Activated naive CD8-positive, alpha-beta T cell treated with anti-CD3 and anti-CD28 coated beads, Interleukin-2, amount 10 ng/mL, durations not matched to agents 7 days and 5 days (primary cell): ENCODE data around the gene FAM118A. TPM values are rescaled to one million over a fixed set of nuclear protein-coding genes. Genes with fewer than 3 reads are reported as not detected.
"Not testable (repeated sequence)": the region's sequence is repeated elsewhere in the genome, so short reads cannot be mapped to it uniquely, and the experiment has no call there.

Source experiments
- ATAC-seq: fragments of 150-1000 bp; cut with Tn5 transposase; one replicate; pipeline ENCODE4 v1.10.0; 2021; ENCODE audit warnings: low read depth, moderate library complexity
- POLR2A ChIA-PET: fragments of 350-600 bp; sonication (Branson Sonifier 250); formaldehyde crosslinking; loops from one replicate; lab custom pipeline; 2021; ENCODE audit warnings: antibody characterized with exemption; lab: Charles Lee
- DNase-seq: peaks from one replicate; pipeline ENCODE4 v3.0.0; 2021
- H3K27ac Mint-ChIP-seq: one replicate; pipeline ENCODE4 v1.8.0; 2022; ENCODE audit warnings: mild to moderate bottlenecking, mixed read lengths
- H3K27me3 Mint-ChIP-seq: one replicate; pipeline ENCODE4 v1.8.0; 2022; ENCODE audit warnings: mild to moderate bottlenecking, moderate library complexity, mixed read lengths
- H3K36me3 Mint-ChIP-seq: one replicate; pipeline ENCODE4 v1.8.0; 2021; ENCODE audit warnings: mild to moderate bottlenecking, mixed read lengths
- H3K4me1 Mint-ChIP-seq: one replicate; pipeline ENCODE4 v1.8.0; 2021; ENCODE audit warnings: mixed read lengths
- H3K4me3 Mint-ChIP-seq: one replicate; pipeline ENCODE4 v1.8.0; 2022; ENCODE audit warnings: mild to moderate bottlenecking, moderate library complexity, mixed read lengths
- H3K9me3 Mint-ChIP-seq: one replicate; pipeline ENCODE4 v1.8.0; 2021; ENCODE audit warnings: mixed read lengths
- total RNA-seq, 2 experiments: library from RNA; stranded (reverse); gene quantifications; one replicate each; pipeline ENCODE4 v1.2.3, GENCODE V29; 2021

The FAM118A gene
- total RNA-seq, 2 experiments from 2014 or later: 71.9 to 77.0 TPM

GRCh38 chr22:45271667-45272201 is 38.0 kb upstream of the FAM118A start:
- no peaks in the 10 kb centered on the region for H3K36me3 Mint-ChIP-seq
- no peak overlapping the region for H3K27ac Mint-ChIP-seq
- POLR2A ChIA-PET: interaction anchor here (1.1 kb wide), 1 partner anchor 37 kb away, joined by 3 read pairs; no protein-coding TSS in a partner anchor
- peaks cover 29% of the 10 kb centered on the region for H3K27me3 Mint-ChIP-seq
- H3K4me1 Mint-ChIP-seq: peaks cover 8% of the 10 kb centered on the region
- no peaks in the 10 kb centered on the region for H3K9me3 Mint-ChIP-seq
- DNase-seq (no peak), ATAC-seq (no peak)
- no peak overlapping the region for H3K4me3 Mint-ChIP-seq

DNA sequence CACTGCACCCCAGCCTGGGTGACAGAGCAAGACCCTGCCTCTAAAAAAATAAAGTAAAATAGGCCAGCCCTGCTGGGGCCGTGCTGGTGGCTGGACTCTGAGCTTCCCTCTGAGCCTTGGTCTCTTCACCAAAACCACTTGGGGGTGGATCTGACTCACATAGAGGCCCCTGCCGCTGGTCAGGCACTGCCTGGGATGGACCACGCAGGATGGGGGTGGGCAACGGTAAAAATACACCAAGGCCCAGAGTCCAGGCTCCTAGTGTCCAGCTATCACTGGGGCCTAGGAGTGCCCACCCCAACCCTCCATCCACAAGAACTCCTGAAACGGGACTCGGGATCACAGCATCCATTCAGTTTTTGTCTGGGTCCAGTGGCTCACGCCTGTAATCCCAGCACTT is 37.2 kb upstream of the FAM118A start:
- no peaks in the 10 kb centered on the region for H3K36me3 Mint-ChIP-seq
- POLR2A ChIA-PET: no interaction called here
- no peak for ATAC-seq
- H3K27me3 Mint-ChIP-seq: peaks cover 26% of the 10 kb centered on the region
- H3K4me3 Mint-ChIP-seq: no peak overlapping the region
- no peak overlapping the region for H3K27ac Mint-ChIP-seq
- no peak for DNase-seq
- H3K4me1 Mint-ChIP-seq: peaks cover 8% of the 10 kb centered on the region
- H3K9me3 Mint-ChIP-seq: no peaks in the 10 kb centered on the region

DNA sequence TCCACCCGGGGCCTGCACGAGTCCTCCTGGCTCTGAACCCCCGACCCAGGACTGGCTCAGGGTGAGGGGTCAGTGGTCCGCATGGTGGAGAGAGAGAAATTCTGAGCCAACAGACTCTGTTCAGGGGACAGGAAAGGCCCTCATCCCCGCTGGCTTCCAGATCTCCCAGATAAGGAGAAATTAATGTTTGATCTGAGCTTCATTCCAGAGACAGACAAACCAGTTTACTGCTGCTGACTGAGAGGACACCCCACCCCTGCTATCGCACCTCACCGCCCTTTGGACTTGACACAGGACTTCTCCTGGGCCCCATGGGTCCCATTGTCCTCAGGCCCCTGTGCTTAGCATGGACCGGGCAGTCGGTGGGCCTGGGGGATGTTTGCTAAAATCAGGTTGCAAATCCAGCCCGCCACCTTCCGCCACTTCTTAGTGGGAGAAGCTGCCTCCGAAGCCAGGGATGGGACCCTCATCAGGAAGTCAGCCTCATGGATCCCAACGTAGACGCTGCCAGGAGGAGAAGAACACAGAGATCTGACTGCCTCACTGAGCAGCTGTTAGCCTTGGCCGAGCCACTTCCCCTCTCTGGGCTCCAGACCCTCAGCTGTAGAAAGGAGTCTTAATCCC is 36.2 kb upstream of the FAM118A start:
- DNase-seq (no peak), ATAC-seq (no peak)
- POLR2A ChIA-PET: interaction anchor here (0.5 kb wide), 1 partner anchor 1350 kb away, joined by 3 read pairs; no protein-coding TSS in a partner anchor
- Mint-ChIP-seq H3K4me1 (peaks cover 7% of the 10 kb centered on the region), H3K27ac (no peak overlapping the region), H3K36me3 (no peaks in the 10 kb centered on the region), H3K4me3 (no peak overlapping the region), H3K27me3 (peaks cover 19% of the 10 kb centered on the region), H3K9me3 (no peaks in the 10 kb centered on the region)

DNA sequence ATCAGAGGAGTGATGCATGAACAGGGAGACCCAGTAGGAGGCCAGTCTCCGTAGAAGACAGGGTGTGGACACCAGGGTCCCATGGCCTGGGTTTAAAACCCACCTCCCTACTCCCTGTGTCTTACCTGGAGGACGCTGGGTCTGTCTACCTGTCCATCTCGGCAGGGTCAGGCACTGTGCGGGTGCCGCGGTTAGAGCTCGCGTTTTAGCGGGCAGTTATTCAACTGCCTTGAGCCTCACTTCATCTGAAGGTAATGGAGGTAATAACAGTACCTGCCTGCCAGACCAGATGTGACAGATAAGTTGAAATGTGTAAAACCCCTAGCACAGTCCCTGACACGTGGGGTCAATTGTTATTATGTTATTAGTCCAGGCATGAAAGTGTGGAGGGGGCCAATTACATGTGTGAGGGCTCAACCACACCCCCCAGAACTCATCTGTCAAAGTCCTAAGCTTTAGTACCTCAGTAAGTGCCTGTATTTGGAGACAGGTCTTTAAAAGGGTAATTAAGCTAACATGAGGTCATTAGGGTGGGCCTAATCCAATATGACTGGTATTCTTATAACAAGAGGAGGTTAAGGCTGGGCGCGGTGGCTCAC is 33.1 kb upstream of the FAM118A start:
- no peak for DNase-seq
- Mint-ChIP-seq H3K4me1 (peaks cover 6% of the 10 kb centered on the region), H3K9me3 (no peaks in the 10 kb centered on the region), H3K27me3 (peaks cover 10% of the 10 kb centered on the region), H3K27ac (no peak overlapping the region), H3K4me3 (no peak overlapping the region), H3K36me3 (no peaks in the 10 kb centered on the region)
- POLR2A ChIA-PET: no interaction called here
- no peak for ATAC-seq

DNA sequence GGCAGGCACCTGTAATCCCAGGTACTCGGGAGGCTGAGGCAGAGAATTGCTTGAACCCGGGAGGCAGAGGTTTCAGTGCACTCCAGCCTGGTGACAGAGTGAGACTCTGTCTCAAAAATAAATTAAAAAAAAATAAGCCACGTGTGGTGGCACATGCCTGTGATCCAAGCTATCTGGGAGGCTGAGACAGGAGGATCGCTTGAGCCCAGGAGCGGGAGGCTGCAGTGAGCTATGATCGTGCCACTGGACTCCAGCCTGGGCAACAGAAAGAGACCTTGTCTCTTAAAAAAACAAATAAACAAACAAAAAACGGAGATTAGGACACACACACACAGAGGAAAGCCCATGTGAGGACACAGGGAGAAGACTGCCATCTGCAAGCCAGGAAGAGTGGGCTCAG is 32.0 kb upstream of the FAM118A start:
- H3K36me3 Mint-ChIP-seq, H3K4me1 Mint-ChIP-seq, POLR2A ChIA-PET, H3K27ac Mint-ChIP-seq, H3K9me3 Mint-ChIP-seq, ATAC-seq, H3K4me3 Mint-ChIP-seq, DNase-seq: not testable (repeated sequence)
- H3K27me3 Mint-ChIP-seq: peaks cover 16% of the 10 kb centered on the region

- Mint-ChIP-seq H3K36me3 (no peaks in the 10 kb centered on the region), H3K27me3 (peaks cover 14% of the 10 kb centered on the region), H3K4me3 (no peak overlapping the region), H3K9me3 (no peaks in the 10 kb centered on the region), H3K4me1 (peaks cover 6% of the 10 kb centered on the region), H3K27ac (no peak overlapping the region)
- no peak for ATAC-seq
- POLR2A ChIA-PET: no interaction called here
- DNase-seq: no peak
Measured at GRCh38 chr22:45278125-45278524, 31.6 kb upstream of the FAM118A start.

GRCh38 chr22:45280587-45280980 is 29.1 kb upstream of the FAM118A start:
- H3K27me3 Mint-ChIP-seq: peaks cover 30% of the 10 kb centered on the region
- H3K4me1 Mint-ChIP-seq: peaks cover 6% of the 10 kb centered on the region
- ATAC-seq (no peak), DNase-seq (no peak)
- no peaks in the 10 kb centered on the region for H3K36me3 Mint-ChIP-seq
- no peak overlapping the region for H3K4me3 Mint-ChIP-seq
- no peaks in the 10 kb centered on the region for H3K9me3 Mint-ChIP-seq
- POLR2A ChIA-PET: interaction anchor here (0.6 kb wide), 1 partner anchor 1299 kb away, joined by 3 read pairs; no protein-coding TSS in a partner anchor
- no peak overlapping the region for H3K27ac Mint-ChIP-seq

- no peaks in the 10 kb centered on the region for H3K36me3 Mint-ChIP-seq
- H3K9me3 Mint-ChIP-seq: no peaks in the 10 kb centered on the region
Measured at GRCh38 chr22:45281010-45281409, 28.7 kb upstream of the FAM118A start.

GRCh38 chr22:45284705-45285262 is 24.9 kb upstream of the FAM118A start, which contains the start of gene UPK3A:
TSS of gene UPK3A (plus strand) at chr22:45284949. CDS start at chr22:45285014, 65 bp downstream.
- peak; percentile 67 for DNase-seq
- Mint-ChIP-seq H3K9me3 (no peaks in the 10 kb centered on the region), H3K27me3 (peaks cover 40% of the 10 kb centered on the region), H3K27ac (no peak within 1 kb of the TSS), H3K36me3 (no peaks in the 10 kb centered on the region), H3K4me1 (peaks cover 4% of the 10 kb centered on the region), H3K4me3 (peak within 1 kb of the TSS; percentile 8)
- POLR2A ChIA-PET: no interaction called here
- ATAC-seq: peak; percentile 87

More at GRCh38 chr22:45281010-45281409, 28.7 kb upstream of the FAM118A start:
- Mint-ChIP-seq H3K4me1 (peaks cover 6% of the 10 kb centered on the region), H3K27me3 (peaks cover 32% of the 10 kb centered on the region), H3K4me3 (no peak overlapping the region), H3K27ac (no peak overlapping the region)
- POLR2A ChIA-PET: no interaction called here
- DNase-seq: no peak
- ATAC-seq: no peak

DNA sequence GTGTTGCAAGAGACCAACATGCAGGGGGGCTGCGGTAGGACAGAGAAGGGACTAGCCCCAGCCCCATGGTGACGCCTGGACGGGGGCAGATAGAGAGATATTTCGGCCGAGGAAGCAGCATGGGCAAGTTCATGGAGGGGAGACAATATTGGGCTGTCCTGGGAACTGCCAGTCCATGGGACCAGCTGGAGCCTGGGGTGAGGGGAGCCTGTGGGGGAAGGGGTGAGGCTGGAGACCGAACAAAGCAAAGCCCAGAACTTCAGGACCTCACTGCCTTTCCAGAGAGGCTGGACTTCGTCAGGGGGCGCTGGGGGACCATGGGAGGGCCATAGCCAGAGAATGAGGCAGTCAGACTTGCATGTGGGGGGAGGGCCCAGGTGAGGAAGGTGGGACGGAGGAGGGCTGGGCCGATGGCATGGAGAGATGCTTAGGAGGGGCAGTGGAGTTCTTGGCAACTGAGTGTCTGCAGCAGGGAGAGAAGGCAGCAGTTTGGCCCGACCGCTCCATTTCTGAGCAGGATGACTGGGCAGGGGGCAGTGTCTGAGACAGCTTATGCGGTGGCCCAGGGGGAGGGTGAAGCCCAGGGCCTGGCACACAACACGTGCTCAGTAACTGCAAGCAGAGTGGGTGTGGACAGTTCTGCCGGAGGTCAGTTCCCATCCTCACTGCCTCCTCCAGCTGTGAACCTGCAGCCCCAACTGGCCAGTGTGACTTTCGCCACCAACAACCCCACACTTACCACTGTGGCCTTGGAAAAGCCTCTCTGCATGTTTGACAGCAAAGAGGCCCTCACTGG is 24.3 kb upstream of the FAM118A start:
- Mint-ChIP-seq H3K4me3 (no peak overlapping the region), H3K36me3 (no peaks in the 10 kb centered on the region), H3K9me3 (no peaks in the 10 kb centered on the region), H3K27me3 (peaks cover 41% of the 10 kb centered on the region), H3K4me1 (no peaks in the 10 kb centered on the region), H3K27ac (no peak overlapping the region)
- POLR2A ChIA-PET: interaction anchor here (0.6 kb wide), 1 partner anchor 619 kb away, joined by 3 read pairs; no protein-coding TSS in a partner anchor
- DNase-seq (no peak), ATAC-seq (no peak)

- no peaks in the 10 kb centered on the region for H3K4me1 Mint-ChIP-seq
- no peak for DNase-seq
- ATAC-seq: no peak
- POLR2A ChIA-PET: no interaction called here
- H3K36me3 Mint-ChIP-seq: no peaks in the 10 kb centered on the region
- H3K27me3 Mint-ChIP-seq: peaks cover 33% of the 10 kb centered on the region
- H3K27ac Mint-ChIP-seq: no peak overlapping the region
- H3K4me3 Mint-ChIP-seq: no peak overlapping the region
- H3K9me3 Mint-ChIP-seq: no peaks in the 10 kb centered on the region
Measured at GRCh38 chr22:45286854-45287551, 22.7 kb upstream of the FAM118A start.

DNA sequence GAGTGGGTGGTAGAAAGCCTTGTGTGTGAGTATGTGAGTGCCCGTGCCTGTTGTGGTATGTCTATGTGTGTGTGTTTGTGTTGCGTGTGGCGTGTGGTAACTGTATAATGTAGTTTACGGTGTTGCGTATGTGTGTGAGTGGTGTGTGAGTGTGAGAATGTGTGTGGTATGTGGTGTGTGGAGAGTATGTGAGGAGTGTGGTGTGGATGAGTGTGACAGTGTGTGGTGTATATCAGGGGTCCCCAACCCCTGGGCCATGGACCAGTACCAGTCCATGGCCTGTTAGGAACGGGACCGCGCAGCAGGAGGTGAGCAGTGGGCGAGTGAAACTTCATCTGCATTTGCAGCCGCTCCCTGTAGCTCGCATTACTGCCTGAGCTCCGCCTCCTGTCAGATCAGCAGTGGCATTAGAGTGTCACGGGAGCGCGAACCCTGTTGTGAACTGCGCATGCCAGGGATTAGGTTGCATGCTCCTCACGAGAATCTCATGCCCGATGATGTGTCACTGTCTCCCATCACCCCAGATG is 19.3 kb upstream of the FAM118A start:
- POLR2A ChIA-PET: interaction anchor here (0.6 kb wide), 1 partner anchor 43 kb away, joined by 3 read pairs; no protein-coding TSS in a partner anchor
- ATAC-seq: no peak
- no peaks in the 10 kb centered on the region for H3K36me3 Mint-ChIP-seq
- H3K9me3 Mint-ChIP-seq: no peaks in the 10 kb centered on the region
- peaks cover 12% of the 10 kb centered on the region for H3K27me3 Mint-ChIP-seq
- DNase-seq: no peak
- no peaks in the 10 kb centered on the region for H3K4me1 Mint-ChIP-seq
- no peak overlapping the region for H3K27ac Mint-ChIP-seq
- H3K4me3 Mint-ChIP-seq: no peak overlapping the region
